Measurements from ENCODE around the gene RFTN1.

Gene RFTN1

DNA sequence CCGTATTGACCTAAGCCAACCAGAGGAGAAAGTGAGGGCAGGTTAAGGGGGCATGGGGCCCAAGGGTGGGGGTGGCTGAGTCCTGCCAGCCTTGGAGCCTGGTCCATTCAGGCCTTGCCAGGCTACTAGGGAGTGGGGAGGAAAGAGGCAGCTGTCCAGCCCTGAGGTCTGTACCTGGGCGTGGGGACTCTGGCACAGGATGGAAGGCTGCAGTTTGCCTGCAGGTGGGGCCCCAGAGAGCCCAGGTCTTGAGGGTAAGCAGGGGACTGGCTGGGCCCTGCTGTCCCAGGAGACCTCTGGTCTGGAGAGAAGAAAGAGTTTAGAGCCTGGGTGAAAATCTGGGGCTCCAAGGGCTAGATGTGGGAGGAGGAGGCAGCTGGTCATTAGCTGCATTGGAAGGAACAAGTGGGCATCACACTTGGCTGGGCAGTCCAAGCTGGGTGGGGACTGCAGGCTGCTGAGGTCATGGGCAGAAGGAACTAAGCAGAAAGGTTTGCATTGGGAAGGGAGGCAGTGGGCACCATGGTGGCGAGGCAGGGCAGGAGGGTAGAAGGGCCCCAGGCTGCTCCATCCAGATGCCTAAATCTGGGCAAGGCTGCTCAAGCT, 140.1 kb downstream of the RFTN1 start:
- no peak for DNase-seq

DNA sequence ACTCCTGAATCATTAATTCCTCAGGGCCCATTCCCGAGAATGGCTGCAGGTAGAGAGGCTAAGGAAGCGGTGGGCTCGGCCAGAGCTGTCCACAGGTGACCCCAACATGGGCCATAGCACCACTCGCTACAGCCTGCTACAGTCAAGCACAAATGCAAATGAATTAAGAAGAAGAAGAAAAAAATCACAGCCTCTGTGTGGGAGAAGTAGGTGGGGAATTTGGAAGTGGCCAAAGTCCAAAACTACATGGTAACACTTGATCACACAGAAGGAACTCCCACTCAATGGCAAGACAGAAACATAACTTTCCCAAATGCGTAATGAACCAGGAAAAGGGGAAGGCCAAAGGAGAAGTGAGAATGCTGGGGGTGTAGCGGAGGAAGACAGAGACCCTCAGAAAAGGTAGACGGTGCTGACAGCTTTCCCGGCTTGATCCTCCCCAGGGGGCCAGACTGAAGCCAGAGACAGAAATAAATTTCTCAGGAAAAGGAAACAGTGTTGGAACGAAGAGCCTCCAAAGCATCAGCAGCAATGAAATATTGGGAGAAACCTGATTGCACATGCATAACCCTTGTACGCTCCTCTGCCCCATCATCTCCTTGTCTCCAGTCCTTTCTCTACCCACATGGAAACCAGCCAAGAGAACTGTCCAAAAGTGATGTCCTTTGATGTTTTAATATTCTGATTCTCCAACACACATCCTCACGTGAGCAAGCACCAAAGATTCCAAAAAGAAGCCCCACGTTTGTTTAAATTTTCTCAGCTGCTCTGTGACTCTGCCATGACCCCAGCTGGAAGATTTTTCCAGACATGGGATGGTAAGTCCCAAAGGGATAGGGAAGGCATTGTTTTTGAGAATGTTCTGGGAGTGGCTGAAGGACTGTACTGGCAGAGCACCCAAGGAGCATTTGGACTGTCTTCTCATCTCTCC, 140.9 kb downstream of the RFTN1 start:
- DNase-seq = peak in 1 of 2 donors; percentile 18

DNA sequence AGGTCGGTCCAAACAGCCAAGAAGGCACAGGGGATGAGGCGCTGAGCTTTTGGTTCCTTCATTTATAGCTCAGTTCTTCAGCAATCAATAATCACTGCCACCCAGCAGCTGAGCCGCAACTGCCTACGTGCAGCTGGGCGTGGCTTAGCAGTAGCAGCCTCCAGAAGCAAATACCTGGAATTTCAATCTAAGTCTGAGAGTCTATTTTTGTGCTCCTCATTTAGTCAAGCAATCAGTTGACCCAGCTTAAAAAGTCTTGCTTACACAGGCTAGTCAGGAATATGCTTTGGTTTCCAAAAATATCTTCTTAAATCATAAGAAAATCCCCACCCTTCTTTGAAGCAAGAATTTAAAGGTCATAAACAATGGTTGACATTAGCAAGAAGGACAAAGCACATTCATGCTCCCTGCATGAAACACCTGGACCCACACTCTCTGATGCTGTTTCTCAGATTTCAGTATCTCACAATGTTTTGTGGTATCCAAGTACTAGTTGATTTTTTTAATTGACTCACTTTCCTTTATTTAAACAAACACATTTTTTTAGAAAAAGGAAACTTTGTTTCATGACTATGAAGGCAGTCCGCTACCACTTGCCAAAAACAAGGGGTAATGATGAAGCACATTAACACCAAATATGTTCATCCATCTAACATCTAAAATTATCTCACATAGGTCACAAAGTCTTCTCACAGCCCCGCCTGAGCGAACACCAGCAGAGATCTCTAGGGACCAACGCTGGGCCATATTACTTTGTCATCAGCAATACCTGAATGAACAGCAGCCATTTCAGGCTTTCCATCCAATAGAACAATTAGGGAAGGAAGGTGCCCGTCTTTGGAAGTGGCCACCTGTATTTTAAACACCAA, 142.4 kb downstream of the RFTN1 start:
- peak in 1 of 2 donors; percentile 22 for DNase-seq

DNA sequence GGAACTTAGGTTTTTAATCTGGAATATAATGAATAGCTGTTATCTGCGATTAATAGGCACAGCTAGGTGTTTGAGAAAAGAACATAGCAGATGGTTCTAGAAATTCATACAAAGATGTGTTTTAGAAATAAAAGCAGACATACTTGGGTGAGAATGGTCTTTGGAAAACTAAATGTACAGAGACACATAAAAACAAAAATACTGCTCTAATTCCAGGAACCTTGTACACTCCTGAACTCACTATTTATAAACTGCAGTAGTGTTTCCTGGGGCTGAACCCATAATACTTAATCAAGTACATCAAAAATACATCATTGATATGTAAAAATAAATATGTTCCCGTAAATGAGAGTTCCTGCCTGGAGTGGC, 143.0 kb downstream of the RFTN1 start:
- DNase-seq = no peak

DNA sequence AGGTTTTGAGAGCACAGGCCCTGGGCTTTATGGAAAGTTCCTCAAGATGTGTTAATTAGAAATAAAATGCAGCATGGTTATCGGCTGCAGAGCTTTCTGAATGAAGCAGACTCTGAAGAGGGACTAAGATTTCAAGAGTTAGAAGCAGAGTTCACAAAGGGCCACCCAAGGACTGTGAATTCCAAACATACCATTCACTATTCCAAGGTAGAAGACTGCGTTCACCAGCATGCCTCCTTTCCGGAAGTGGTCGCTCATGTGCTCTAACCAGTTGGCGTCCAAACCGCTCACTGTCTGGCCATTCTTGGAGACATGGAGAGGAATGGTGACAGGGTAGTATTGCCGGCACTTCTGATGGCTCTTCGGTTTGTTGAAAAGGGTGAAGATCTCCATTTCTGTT, 143.6 kb downstream of the RFTN1 start:
- DNase-seq = no peak

DNA sequence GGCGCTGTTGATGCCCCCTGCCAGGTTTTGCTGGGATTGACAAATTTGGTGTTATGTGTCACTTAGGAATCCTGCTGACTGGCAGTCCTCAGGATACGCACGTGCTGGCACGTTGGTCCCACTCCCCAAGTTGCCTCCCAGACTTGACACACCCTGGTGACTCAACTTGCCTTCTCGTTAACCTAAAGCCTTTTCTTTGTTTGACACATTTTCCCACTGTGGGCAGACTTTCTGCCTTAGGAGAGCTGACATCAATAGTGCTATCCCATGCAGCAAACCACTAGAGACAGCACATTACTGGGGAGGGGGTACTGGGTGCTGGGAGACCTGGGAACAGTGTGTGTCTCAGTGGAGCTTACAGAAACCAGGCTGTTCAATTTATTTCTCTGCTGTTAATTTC, 144.2 kb downstream of the RFTN1 start:
- DNase-seq = no peak

DNA sequence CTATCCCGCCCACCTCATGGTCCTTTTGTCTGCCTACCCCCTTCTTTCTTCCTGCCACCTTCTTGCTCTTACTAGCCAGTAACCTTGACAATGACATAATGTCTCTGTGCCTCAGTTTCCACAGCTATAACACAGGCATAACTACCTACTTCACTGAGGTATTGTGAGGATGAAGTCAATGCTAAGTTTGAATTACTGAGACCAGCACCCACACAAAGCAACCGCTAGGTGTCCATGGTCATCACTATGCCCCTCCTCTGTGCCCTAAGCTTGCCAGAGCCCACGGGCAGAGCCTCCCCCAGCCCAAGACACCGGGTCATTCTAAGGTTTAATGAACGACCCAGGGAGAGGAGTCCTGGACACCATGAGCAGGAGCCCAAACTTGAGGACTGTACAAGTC, 146.9 kb downstream of the RFTN1 start:
- DNase-seq = no peak

DNA sequence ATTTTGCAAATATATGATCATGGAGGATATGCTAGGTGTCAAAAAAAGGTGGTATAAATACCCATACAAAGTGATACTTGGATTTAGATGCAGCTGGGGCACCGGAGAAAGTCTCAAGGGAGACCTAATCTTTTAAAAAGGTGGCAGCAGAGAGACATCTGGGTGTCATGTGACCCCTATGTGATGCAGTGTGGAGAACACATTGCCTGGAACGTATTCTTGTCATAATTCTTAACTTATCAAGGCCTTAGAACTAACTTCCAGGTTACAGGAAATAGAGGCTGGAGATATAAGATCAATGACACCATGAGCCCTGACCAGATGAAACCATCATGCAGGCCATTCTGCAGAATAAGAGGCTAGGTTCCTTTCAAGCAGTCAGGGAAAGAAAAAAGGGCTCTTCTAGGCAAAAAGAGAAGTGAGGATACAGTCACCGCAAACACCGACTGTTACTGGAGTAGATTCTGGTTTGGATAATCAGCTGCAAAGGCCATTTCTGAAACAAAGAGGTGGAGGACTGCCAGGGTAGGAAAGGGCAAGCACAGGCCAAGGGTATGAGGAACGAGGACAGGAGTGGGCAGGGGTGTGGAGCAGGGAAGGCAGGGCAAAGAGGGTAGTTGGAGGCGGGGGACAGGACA, 147.9 kb downstream of the RFTN1 start:
- DNase-seq = no peak

DNA sequence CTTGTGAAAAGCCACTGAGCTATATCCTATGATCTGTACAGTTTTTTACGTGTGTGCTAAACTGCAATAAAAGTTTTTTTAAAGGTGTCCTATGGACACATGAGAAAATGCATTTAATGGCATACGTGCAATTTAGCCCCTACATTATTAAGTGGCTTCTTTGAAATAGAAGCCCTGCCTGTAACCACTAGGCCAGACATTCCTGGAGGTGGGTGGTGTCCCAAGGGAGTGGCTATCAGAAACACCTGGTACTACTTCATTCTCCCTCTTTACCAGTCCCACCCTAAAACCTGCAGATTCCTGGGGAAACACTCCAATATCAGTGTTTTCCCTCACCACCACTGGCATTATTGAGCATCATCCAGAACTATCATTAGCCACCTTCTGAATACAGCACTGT, 148.5 kb downstream of the RFTN1 start:
- DNase-seq = no peak

DNA sequence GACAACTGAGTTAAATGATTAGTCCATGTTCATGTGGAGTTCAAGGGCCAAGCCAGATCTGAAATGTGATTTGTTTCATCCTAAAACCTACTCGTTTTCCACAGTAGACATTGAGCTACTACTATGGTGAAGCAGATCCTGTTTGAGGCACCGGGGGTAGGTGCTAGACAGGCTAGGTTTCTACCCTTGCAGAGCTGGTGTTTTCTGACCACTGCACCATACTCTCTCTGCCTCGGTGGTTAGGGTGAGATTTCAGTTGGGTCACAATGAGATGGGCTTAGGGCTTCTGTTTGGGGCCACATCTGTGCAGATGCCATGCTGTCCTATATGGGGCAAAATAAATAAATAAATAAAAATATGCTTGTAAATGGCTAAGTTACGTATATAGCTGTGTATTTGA, 149.2 kb downstream of the RFTN1 start:
- DNase-seq = no peak

DNA sequence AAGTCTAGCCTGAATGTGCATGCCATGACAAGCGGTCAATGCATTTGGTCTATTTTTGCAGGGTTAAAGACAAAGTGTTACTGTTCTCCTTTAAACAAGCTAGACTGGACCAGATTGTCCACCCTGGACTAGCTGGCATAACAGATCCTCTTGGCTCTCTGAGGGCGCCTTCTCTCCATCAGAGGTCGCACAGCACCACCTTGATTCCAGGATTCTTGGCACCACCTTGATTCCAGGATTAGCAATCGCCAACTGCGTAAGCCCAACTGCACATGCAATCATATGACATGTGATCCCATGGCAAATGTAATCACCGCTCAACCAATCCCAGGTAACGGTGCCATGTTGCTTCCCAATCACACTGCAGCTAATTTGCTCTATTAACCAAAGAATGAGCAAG, 149.9 kb downstream of the RFTN1 start:
- no peak for DNase-seq

DNA sequence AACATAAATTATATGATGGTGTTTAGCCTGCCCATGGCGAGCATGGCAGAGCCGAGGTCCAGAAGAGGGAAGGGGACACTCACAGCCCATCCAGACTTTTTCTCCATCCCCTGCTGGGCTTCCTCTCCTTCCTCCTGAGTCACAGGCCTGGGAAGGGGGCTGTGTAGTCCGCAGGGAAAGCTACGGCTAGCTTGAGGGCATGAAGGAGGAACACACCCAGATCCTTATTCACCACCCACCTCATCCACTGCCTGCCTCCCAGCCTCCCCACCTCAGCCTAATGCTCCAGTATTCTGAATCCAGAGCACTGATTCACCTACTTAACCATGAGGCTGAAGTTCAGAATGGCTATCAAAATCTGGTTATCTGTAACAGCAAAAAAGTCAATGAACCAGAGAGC, 150.7 kb downstream of the RFTN1 start:
- no peak for DNase-seq

DNA sequence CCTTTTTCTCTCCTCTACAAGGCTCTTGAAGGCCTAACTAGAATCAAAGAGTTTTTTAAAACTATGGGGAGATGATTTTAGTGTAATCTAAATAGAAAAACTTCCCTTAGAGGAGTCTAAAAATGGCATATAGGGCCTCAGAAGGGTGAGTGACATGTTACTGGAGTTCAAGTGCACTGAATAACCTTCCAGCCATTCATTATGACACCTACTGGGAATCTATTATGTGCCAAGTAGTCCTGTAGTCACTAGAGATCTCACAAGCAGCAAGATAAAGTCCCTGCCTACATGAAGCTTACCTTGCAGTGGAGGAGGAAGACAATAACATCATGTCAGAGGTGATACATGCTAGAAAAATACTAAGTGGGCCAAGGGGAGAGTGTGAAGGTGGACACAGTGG, 152.4 kb downstream of the RFTN1 start:
- no peak for DNase-seq

DNA sequence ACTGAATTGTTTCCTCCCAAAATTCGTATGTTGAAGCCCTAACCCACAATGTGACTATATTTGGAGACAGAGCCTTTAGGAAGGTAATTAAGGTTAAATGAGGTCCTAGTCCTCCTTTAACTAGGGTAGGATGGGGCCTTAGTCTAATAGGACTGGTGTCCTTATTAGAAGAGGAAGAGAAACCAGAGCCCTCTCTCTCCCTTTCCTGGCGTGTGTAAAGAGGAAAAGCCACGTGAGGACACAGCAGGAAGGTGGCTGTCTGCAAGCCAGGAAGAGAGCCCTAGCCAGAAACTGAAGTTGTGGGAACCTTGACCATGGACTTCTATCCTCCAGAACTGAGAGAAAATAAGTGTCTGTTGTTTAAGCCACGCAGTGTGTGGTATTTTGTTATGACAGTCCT, 154.2 kb downstream of the RFTN1 start:
- no peak for DNase-seq

DNA sequence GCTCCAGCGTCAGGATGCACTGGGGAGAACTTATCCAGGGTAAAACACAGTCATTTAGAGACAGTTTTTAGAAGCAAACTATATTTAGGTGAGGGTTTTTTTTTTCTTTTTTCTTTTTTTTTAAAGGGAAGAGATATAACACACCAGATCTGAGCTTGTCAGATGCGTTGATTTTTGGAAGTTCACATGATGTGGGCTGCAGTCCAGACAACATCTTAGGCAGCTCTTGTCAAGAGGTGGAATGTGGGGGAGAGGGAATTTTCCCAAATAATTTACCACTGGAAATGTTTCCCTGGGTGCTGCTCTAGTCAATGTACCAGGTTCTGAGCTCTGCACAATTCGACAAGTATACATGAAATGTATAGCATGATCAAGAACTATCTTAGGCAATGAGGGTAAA, 155.2 kb downstream of the RFTN1 start:
- no peak for DNase-seq

DNA sequence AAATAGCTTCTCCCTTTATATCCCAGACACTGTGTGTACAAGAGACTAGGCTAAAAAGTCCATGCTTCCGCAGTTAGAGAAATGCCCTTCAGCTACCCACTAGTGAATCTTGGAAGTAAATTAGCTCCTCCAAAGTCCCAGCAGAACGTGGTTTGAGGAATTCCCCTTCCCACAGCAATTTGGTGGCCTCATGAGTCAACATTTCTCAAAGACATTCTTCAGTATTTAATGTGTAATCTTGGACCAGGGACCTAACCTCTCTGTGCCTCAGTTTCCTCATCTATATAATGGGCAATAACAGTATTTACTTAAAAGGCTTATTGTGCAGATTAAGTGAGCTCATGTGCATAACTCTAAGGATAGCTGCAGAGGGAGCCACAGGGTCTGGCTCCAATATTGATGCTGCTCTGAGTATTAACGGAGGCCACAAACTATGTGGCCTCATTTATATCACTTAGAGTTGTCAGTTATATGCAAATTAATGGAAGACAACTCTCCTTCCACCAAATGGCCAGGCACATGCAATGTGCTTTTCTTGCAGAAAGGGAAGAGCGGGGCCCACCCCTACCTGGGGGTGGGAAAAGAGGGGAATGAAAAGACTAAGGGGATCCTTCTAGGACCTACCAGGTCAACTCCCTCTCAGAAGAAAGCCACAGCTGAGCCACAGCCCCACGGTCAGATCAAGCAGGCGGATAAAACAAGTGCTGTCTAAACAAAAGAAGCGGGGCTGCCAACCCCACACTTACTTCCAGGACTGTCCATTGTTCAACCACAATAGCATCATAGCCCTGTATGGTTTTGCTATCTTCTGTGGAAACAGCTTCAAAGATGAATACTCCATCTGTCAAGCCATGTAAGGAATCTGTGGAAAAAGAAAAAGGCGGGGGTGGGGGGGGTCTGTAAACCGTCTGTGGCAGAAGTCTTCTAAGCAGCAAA, 156.0 kb downstream of the RFTN1 start:
- DNase-seq = no peak

DNA sequence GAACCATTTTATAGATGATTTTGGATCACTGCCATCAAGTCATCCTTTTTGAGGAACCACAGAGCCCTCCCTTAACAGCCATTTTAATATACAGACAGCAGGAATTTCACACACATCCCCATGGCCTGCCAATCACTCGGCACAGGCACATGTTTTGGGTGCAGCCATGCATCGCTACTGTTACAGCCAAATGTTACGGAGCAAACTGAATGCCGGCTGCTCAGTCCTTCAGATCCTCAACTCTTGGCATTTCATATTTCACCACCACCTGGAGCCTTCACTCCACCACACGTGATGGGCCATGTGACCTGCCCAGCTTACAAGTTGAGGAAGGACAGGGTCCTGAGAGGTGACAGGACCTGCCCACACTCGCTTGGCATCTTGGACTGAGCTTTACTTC, 157.7 kb downstream of the RFTN1 start:
- DNase-seq = no peak

DNA sequence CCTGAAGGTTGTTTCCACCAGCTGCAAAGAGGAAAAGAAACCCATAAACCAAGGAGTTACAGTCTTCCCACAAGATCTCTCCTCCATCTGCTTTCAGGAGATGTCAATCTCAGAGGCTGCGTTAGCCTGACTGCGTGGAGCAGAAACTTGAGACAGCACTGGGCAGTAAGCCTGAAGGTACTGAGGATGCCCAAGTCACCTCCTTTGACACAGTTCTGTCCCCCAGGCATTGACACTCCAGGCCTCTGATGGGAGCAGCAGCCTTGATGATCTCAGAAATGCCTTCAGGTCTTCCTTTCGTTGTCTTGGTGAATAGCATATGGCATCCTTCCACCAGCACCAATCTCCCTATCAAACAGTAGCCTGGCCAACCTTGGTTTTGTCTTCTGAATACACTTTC, 159.2 kb downstream of the RFTN1 start:
- no peak for DNase-seq

DNA sequence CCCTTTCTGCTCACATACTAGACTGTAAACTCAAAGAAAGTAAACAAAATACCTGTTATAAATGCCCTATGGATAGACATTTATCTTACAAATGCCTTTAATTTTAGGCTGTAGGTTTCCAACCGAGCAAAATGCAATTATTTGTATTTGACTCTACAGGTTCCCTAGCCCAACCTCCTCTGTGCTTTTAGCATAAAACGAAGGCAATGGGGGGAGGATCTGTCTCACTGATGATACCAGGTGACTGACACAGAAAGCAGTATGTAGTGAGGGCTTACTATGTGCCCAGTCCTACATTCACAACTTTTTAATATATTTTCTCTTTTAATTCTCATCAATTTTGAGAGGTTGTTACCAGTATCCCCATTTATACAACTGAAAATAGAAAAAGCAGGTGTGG, 161.1 kb downstream of the RFTN1 start:
- DNase-seq = no peak

DNA sequence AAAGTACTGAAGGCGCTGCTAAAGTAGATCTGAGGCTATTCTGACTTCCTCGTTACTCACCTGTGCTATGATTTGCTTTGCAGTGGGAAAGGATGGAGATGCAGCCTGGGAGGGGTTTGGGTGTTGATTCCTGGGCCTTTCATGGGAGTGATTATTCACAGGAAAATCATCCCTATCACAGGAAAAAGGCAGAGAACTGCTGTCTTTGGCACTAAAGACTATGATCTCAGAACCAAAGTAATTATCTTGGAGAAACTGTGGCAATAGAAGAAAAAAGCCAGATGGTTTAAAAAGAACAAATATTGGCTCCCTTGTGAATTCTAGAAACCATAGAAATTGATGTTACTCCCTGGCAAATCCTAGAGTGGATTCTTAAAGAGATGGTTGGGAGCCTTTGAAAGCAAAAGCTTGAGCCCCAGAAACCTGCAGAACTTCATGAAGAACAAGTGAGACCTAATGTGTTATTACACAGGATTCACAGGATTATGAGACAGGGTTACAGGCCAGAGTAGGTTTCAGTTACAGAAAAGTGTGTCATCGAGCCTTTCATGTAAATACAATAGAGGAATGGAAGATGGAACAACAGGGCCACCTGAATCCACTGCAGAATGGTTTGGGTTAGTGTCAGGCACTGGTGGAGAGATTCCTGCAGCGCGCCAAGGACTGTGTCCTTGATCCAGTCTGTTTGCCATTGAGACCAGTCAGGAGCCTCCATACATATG, 162.7 kb downstream of the RFTN1 start:
- DNase-seq = no peak

DNA sequence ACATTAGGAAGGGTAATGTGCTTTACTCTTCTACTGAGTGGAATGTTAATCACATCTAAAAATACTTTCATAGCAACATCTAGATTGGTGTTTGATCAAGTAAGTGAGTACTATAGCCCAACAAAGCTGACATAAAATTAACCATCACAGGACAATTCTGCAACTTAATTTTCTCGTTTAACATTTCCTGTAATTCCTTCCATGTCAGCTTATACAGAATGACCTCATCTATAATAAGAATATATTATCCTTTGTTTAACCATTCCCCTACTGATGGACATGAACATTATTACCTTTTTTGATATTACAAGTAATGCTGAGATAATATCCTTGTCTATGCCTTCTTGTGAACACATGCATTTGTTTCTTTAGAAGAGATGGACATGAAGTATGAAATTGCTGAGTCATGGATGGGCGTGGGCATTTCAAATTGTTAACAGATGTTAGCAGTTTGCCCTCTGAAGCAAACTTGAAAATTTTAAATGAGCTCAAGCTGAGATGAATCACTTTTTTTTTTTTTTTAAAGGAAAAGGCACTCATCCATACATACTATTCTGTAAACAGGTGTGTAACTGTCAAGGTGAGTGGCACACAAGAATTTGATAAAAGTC, 163.4 kb downstream of the RFTN1 start:
- no peak for DNase-seq

Data from CD4-positive, alpha-beta T cell treated with Interferon alpha-2 for 1 hour (primary cell).